Left lung (tissue), 10 donors: ENCODE results near the gene WWOX. TPM values are rescaled to one million over a fixed set of nuclear protein-coding genes. Genes with fewer than 3 reads are reported as not detected.

ENCODE experiments used
- ATAC-seq: fragments of 200-7000 bp; cut with Tn5 transposase; one replicate; pipeline ENCODE4 v1.9.1; 2020; ENCODE audit warnings: moderate library complexity
- DNase-seq, 4 donors: peaks; one replicate each; pipeline ENCODE4 v3.0.0-alpha.2; 2013 to 2020
- H3K27ac ChIP-seq, 2 donors: fragments of 200-600 bp; sonication (generic) in 1 of 2; one replicate each; pipeline versions ENCODE4 v1.5.0 to v1.8.0; 2020 to 2021
- H3K27me3 ChIP-seq, 2 donors: fragments of 200-600 bp; sonication (generic) in 1 of 2; one replicate each; pipeline versions ENCODE4 v1.5.0 to v1.8.0; 2020 to 2021
- H3K36me3 ChIP-seq, 2 donors: fragments of 200-600 bp; sonication (generic) in 1 of 2; one replicate each; pipeline versions ENCODE4 v1.5.0 to v1.8.0; 2020 to 2021
- H3K4me1 ChIP-seq, 2 donors: fragments of 200-600 bp; one replicate each; pipeline ENCODE4 v1.8.0; 2021
- H3K4me3 ChIP-seq, 2 donors: fragments of 200-600 bp; sonication (generic) in 1 of 2; one replicate each; pipeline versions ENCODE4 v1.5.0 to v1.8.0; 2020 to 2021; ENCODE audit warnings: mild to moderate bottlenecking in 1 of 2
- H3K9me3 ChIP-seq, 2 donors: fragments of 200-600 bp; sonication (generic) in 1 of 2; one replicate each; pipeline versions ENCODE4 v1.5.0 to v1.8.0; 2020 to 2021
- CTCF ChIP-seq, 2 donors: fragments of 200-600 bp; sonication (generic) in 1 of 2; IDR thresholded peaks; one replicate each; pipeline versions ENCODE4 v1.5.0 to v1.8.0; 2021; ENCODE audit warnings: antibody characterized with exemption in 2 of 2
- intact Hi-C, 2 donors: fragments of 100-400 bp; cut with DNase I; formaldehyde crosslinking; loops; one replicate each; pipeline versions ENCODE4 v1.11.2 to v1.14.2; 2022
- polyA plus RNA-seq, 6 donors: library from polyadenylated mRNA; unstranded; fragments of 120-200 nt; gene quantifications; one replicate each; pipeline ENCODE4 v1.2.1, GENCODE V29; 2013; ENCODE audit not compliant: insufficient read length in 6 of 6
- total RNA-seq, 2 donors: library from RNA; stranded (reverse); fragmentation: NEBNext Ultra II Directional; extraction: Animal tissue kit (Norgen Biotek cat#: 25700); gene quantifications; one replicate each; pipeline ENCODE4 v1.2.1, GENCODE V29; 2021
- donor health status: DM: no; HTN: yes; CAD: no.
- donor health status: DM: no; HTN: no; CAD: no.

The WWOX gene
- total and polyA plus RNA-seq, 8 donors, result 17.2 to 40.3 (median 30.8) TPM

GRCh38 chr16:78638371-78638770, 538.9 kb downstream of the WWOX start:
- H3K36me3 ChIP-seq, result no peaks in the 10 kb centered on the region
- no peak overlapping the region for H3K4me3 ChIP-seq
- intact Hi-C loops, result no loop called here
- no peak for DNase-seq
- no peaks in the 10 kb centered on the region for H3K27me3 ChIP-seq
- no peak overlapping the region for H3K27ac ChIP-seq
- no peaks in the 10 kb centered on the region for H3K4me1 ChIP-seq
- ATAC-seq, result peak; percentile 75
- H3K9me3 ChIP-seq, result no peaks in the 10 kb centered on the region
- TF ChIP-seq CTCF (IDR thresholded peaks at IDR 0.05), result no peak

GRCh38 chr16:78639775-78640174, 540.3 kb downstream of the WWOX start:
- Histone ChIP-seq H3K9me3 (no peaks in the 10 kb centered on the region), H3K4me3 (no peak overlapping the region), H3K27ac (no peak overlapping the region), H3K36me3 (no peaks in the 10 kb centered on the region), H3K27me3 (no peaks in the 10 kb centered on the region), H3K4me1 (no peaks in the 10 kb centered on the region)
- intact Hi-C loops, result no loop called here
- no peak for TF ChIP-seq CTCF (IDR thresholded peaks at IDR 0.05)
- ATAC-seq, result no peak
- no peak for DNase-seq

GRCh38 chr16:78640886-78641285, 541.4 kb downstream of the WWOX start:
- no peaks in the 10 kb centered on the region for H3K27me3 ChIP-seq
- intact Hi-C loops, result no loop called here
- ATAC-seq, result no peak
- no peaks in the 10 kb centered on the region for H3K9me3 ChIP-seq
- H3K36me3 ChIP-seq, result no peaks in the 10 kb centered on the region
- no peak overlapping the region for H3K27ac ChIP-seq
- DNase-seq, result no peak
- no peak overlapping the region for H3K4me3 ChIP-seq
- no peak for TF ChIP-seq CTCF (IDR thresholded peaks at IDR 0.05)
- no peaks in the 10 kb centered on the region for H3K4me1 ChIP-seq

- DNase-seq (no peak), ATAC-seq (no peak)
- TF ChIP-seq CTCF (IDR thresholded peaks at IDR 0.05), result no peak
- H3K9me3 ChIP-seq, result no peaks in the 10 kb centered on the region
- H3K4me3 ChIP-seq, result no peak overlapping the region
- no peaks in the 10 kb centered on the region for H3K27me3 ChIP-seq
- intact Hi-C loops, result no loop called here
- H3K4me1 ChIP-seq, result no peaks in the 10 kb centered on the region
- no peak overlapping the region for H3K27ac ChIP-seq
- no peaks in the 10 kb centered on the region for H3K36me3 ChIP-seq
These were observed 542.0 kb downstream of the WWOX start for GRCh38 chr16:78641433-78641832.

GRCh38 chr16:78642621-78643285, 543.3 kb downstream of the WWOX start:
- Histone ChIP-seq H3K4me1 (no peaks in the 10 kb centered on the region), H3K36me3 (no peaks in the 10 kb centered on the region), H3K27ac (no peak overlapping the region), H3K9me3 (no peaks in the 10 kb centered on the region), H3K27me3 (no peaks in the 10 kb centered on the region), H3K4me3 (no peak overlapping the region)
- intact Hi-C loops, result no loop called here
- ATAC-seq (no peak), DNase-seq (no peak)
- no peak for TF ChIP-seq CTCF (IDR thresholded peaks at IDR 0.05)
